HFFc6 (cell line): ENCODE data around the gene PFN1. TPM values are rescaled to one million over a fixed set of nuclear protein-coding genes. Genes with fewer than 3 reads are reported as not detected.

Source experiments
- DNase-seq: peaks from one replicate; pipeline ENCODE4 v3.0.0-alpha.2; 2018
- H3K27ac Mint-ChIP-seq: 2 replicates; pipeline ENCODE4 v1.8.0; 2020; ENCODE audit warnings: mild to moderate bottlenecking, mixed read lengths
- H3K27me3 Mint-ChIP-seq: 2 replicates; pipeline ENCODE4 v1.8.0; 2021; ENCODE audit warnings: mild to moderate bottlenecking, moderate library complexity, mixed read lengths; ENCODE audit not compliant: insufficient read depth
- H3K36me3 Mint-ChIP-seq: 2 replicates; pipeline ENCODE4 v1.8.0; 2021; ENCODE audit warnings: low read depth, mixed read lengths
- H3K4me1 Mint-ChIP-seq: 2 replicates; pipeline ENCODE4 v1.8.0; 2020; ENCODE audit warnings: low read depth, mixed read lengths
- H3K4me3 Mint-ChIP-seq: 2 replicates; pipeline ENCODE4 v1.8.0; 2020; ENCODE audit warnings: mild to moderate bottlenecking, moderate library complexity, mixed read lengths
- H3K9me3 Mint-ChIP-seq: 2 replicates; pipeline ENCODE4 v1.8.0; 2020; ENCODE audit warnings: mild to moderate bottlenecking, mixed read lengths
- total RNA-seq, 6 experiments: library from RNA; stranded (reverse); fragmentation: NEBNext Ultra II Directional; extraction: Animal tissue kit (Norgen Biotek cat#: 25700); gene quantifications; 2 replicates in 1 of 6; 3 replicates in 5 of 6; pipeline ENCODE4 v1.2.3, GENCODE V29; 2021
- TF ChIP-seq, protein P1 (sequence below): fragments of 200-600 bp; sonication (generic); IDR thresholded peaks from 2 replicates; pipeline ENCODE4 v1.5.0; 2021; ENCODE audit warnings: antibody characterized with exemption, mild to moderate bottlenecking

Gene PFN1
- total RNA-seq, 6 experiments from 2014 or later: 1,630 to 1,970 (median 1,832) TPM

DNA sequence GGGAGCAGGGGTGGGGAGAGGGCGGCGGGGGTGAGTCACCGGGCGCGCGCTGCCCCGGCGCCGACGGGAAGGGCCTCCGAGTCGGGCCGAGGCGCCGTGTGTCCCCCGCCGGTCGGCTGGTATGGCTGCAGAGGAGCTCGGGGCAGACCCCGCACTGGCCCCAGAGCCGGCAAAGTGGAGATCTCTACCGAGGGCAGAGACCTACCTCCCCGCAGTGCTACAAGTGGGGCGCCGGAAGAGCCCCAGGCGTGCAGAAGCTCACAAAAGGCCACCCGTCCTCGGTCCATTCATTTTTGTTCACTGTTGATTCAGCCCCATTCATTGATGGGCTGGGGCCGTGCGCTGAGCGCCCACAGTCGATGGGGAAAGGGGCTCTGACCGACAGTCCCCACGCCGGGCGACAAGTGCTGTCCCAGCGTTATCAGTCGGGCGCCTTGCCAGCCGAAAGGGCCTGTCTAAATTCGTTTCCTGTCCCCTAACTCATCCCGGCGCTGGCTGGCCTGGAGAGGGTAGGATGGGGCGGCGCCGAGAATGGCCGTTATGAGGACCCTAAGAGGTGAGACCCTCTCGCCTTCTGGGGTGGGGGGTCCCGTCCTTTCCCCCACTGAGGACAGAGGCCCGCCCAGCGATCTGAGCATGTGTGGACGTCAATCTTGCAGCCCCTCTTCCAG is 1.9 kb upstream of the PFN1 start:
- TF ChIP-seq, protein P1, sequence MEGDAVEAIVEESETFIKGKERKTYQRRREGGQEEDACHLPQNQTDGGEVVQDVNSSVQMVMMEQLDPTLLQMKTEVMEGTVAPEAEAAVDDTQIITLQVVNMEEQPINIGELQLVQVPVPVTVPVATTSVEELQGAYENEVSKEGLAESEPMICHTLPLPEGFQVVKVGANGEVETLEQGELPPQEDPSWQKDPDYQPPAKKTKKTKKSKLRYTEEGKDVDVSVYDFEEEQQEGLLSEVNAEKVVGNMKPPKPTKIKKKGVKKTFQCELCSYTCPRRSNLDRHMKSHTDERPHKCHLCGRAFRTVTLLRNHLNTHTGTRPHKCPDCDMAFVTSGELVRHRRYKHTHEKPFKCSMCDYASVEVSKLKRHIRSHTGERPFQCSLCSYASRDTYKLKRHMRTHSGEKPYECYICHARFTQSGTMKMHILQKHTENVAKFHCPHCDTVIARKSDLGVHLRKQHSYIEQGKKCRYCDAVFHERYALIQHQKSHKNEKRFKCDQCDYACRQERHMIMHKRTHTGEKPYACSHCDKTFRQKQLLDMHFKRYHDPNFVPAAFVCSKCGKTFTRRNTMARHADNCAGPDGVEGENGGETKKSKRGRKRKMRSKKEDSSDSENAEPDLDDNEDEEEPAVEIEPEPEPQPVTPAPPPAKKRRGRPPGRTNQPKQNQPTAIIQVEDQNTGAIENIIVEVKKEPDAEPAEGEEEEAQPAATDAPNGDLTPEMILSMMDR: no peak
- H3K4me1 Mint-ChIP-seq: peaks cover 56% of the 10 kb centered on the region
- no peaks in the 10 kb centered on the region for H3K9me3 Mint-ChIP-seq
- H3K27ac Mint-ChIP-seq: peak overlapping the region; percentile 90
- peak overlapping the region; percentile 80 for H3K4me3 Mint-ChIP-seq
- no peak for DNase-seq
- peaks cover 12% of the 10 kb centered on the region for H3K27me3 Mint-ChIP-seq
- H3K36me3 Mint-ChIP-seq: peaks cover 25% of the 10 kb centered on the region

DNA sequence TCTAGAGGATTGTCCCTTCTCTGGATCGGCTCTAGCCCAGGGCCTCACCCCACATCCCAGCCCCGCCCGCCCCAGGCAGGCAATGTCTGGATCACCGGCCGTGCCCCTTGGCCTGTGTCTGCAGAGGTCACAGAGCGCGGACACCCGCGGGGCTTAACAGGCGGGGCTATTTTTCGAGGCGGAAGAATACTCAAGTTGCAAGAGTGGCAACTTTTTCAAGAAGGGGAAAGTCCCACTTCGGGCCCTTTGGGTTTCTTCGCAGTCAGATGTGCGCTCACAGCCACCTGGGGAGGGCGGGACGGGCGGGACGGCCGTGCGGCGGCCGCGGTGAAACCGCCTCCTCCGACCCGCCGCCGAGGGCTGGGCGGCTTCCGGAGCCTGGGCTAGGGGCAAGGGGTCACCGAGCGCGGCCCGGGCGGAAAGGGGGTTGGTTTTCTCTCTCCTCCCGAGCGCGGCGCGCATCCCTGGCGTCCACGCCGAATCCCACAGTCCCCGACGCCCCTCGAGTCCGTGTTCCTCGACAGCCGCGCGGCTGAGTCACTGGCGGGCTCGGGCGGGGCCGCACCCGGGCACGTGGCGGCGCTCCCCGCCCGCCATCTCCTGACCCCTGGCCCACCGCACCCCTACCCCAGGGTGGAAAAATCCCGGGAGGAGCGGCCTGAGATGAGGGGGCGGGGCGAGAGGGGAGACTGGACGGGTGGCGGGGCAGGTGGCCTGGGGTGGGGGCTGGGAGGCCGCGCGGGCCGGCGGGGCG is 1.2 kb upstream of the PFN1 start:
- Mint-ChIP-seq H3K4me1 (peaks cover 63% of the 10 kb centered on the region), H3K36me3 (peaks cover 32% of the 10 kb centered on the region), H3K4me3 (peak overlapping the region; percentile 81), H3K9me3 (no peaks in the 10 kb centered on the region), H3K27ac (peak overlapping the region; percentile 84), H3K27me3 (peaks cover 11% of the 10 kb centered on the region)
- TF ChIP-seq, protein P1: no peak
- peak; percentile 54 for DNase-seq

DNA sequence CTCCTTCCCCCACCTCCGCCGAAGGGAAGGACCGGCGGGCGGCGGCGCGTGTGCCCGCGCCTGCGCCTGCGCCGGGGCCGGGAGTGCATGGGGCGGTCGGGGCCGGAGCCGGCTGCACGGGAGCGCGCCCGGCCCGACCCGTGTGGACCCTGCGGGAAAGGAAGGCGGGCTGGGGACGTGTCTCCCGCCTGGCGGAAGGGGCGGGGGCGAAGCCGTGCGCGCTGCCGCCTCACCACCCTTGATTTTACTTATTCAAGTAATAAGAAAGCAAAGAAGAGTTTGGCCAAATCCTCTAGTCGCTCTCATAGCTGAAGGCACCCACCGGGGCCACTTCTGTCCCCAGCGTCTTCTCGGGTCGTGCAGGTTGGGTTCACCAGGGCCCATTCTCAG is 596 bp upstream of the PFN1 start:
- H3K36me3 Mint-ChIP-seq: peaks cover 38% of the 10 kb centered on the region
- peak overlapping the region; percentile 84 for H3K27ac Mint-ChIP-seq
- peaks cover 64% of the 10 kb centered on the region for H3K4me1 Mint-ChIP-seq
- no peaks in the 10 kb centered on the region for H3K9me3 Mint-ChIP-seq
- H3K4me3 Mint-ChIP-seq: peak overlapping the region; percentile 91
- H3K27me3 Mint-ChIP-seq: peaks cover 11% of the 10 kb centered on the region
- TF ChIP-seq, protein P1: no peak
- DNase-seq: peak; percentile 80

DNA sequence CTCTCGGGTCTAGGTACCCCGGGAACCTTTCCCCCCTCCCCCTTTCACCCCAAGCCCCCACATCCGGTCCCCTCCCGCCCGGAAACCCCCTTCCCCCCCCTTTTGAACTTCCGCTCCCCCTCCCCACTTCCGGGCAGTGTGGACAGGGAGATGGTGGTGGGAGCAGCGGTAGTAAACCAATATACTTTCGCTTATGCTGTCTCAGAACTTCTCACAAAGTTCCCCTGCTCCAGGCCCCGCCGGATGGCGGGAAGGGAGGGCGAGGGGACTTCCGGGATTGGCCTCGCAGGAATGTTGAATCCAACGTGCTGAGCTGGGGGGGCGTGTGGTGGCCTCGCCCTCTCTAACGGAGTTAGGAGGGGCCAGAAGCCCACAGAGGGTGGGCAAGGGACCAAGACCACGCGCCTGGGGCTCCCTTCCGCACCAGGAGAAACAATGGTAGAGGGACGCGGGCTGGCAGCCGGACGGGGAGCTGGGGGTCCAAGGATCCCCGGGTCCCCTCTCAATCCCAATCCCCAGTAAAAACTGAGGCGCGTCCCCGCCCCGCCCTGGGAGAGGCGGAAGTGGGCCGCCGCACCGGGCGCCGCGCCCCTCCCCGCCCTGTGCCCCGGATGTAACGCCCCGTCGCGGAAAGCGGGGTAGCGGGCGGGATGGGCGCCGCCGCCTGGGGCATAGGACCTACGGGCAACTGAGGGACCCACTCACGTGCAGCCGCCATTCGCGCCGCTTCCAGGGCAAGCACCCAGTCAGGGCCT is 742 bp downstream of the PFN1 start:
- TF ChIP-seq, protein P1: no peak
- Mint-ChIP-seq H3K4me1 (peaks cover 63% of the 10 kb centered on the region), H3K27ac (peak overlapping the region; percentile 93), H3K9me3 (no peaks in the 10 kb centered on the region), H3K36me3 (peaks cover 48% of the 10 kb centered on the region), H3K4me3 (peak overlapping the region; percentile 91), H3K27me3 (peaks cover 11% of the 10 kb centered on the region)
- DNase-seq: peak; percentile 49

DNA sequence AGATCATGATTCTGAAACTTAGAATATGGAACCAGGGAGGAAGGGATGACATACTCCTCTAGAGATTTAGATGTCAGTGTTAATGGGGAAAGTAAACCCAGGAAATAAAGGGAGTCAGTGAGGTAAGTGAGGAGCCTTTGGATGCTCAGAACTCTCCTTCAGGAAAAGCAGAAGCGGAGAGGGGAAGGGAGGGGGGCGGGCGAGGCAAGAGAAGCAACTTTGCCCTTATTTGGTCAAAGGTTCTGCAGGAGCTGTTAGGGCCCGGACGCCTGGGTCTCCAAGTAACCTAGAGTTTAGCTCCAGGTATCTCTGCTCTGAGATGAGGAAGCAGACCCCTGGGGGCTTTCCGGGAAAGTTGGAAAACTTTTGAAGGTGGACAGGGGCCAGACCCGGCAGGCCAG is 1.3 kb downstream of the PFN1 start:
- TF ChIP-seq, protein P1: no peak
- Mint-ChIP-seq H3K27me3 (peaks cover 11% of the 10 kb centered on the region), H3K4me3 (peak overlapping the region; percentile 91), H3K36me3 (peaks cover 49% of the 10 kb centered on the region), H3K9me3 (no peaks in the 10 kb centered on the region), H3K27ac (peak overlapping the region; percentile 91), H3K4me1 (peaks cover 68% of the 10 kb centered on the region)
- DNase-seq: no peak
